ENCODE measurements around the gene DHRS9.

DNA sequence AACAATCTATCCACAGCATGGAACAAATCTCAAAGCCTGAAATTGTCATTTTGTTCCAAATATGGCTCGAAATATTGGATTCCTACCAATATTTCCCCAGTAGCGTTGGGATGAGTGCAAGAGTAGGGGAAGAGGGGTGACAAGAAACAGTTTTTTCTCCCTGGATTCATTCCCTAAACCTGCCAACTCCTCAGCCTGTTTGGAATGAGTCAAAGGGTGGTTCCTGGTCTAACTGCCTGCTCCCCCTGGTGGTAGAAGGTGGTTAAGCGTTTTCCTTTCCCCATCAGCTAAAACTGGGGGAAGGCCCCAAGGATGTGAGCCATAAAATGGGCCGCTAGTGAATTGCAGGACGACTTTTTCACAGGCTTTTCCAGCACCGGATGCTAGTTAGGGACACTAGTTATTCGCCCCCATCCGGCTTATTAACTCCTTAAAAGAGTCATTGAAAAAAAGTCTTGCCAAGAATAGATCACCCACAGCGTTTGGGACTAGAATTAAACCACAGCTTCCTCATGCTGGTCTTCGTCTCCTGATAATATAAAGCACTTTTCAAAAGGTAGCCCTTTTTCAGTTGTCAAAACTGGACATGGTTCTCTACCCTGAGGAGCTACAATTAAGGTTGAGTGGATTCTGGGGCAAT is 72.5 kb downstream of the DHRS9 start:
- TF ChIP-seq, protein P1, sequence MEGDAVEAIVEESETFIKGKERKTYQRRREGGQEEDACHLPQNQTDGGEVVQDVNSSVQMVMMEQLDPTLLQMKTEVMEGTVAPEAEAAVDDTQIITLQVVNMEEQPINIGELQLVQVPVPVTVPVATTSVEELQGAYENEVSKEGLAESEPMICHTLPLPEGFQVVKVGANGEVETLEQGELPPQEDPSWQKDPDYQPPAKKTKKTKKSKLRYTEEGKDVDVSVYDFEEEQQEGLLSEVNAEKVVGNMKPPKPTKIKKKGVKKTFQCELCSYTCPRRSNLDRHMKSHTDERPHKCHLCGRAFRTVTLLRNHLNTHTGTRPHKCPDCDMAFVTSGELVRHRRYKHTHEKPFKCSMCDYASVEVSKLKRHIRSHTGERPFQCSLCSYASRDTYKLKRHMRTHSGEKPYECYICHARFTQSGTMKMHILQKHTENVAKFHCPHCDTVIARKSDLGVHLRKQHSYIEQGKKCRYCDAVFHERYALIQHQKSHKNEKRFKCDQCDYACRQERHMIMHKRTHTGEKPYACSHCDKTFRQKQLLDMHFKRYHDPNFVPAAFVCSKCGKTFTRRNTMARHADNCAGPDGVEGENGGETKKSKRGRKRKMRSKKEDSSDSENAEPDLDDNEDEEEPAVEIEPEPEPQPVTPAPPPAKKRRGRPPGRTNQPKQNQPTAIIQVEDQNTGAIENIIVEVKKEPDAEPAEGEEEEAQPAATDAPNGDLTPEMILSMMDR (IDR thresholded peaks at IDR 0.05), result peak; percentile 87
- no peak for TF ChIP-seq EZH2 (IDR thresholded peaks at IDR 0.05; ENCODE audit: borderline replicate concordance, insufficient read depth, low read depth, low read length, poor library complexity, severe bottlenecking)

Measured in B cell (primary cell).